HG02973 (cell line): ENCODE measurements around the gene STK17A.
A peak's percentile ranks its signal among the peaks of the same experiment; 100 is the strongest.
"Not testable (repeated sequence)": the region's sequence is repeated elsewhere in the genome, so short reads cannot be mapped to it uniquely, and the experiment has no call there.

Experiments used
- ATAC-seq: cut with Tn5 transposase; IDR thresholded peaks from one replicate; pipeline ENCODE4 v1.9.1; 2021; ENCODE audit warnings: moderate library complexity; ENCODE audit not compliant: unreplicated experiment

The STK17A gene

GRCh38 chr7:43593010-43593409 is 10.1 kb downstream of the STK17A start:
- ATAC-seq: no peak

GRCh38 chr7:43594020-43594419 is 11.1 kb downstream of the STK17A start:
- ATAC-seq: no peak

DNA sequence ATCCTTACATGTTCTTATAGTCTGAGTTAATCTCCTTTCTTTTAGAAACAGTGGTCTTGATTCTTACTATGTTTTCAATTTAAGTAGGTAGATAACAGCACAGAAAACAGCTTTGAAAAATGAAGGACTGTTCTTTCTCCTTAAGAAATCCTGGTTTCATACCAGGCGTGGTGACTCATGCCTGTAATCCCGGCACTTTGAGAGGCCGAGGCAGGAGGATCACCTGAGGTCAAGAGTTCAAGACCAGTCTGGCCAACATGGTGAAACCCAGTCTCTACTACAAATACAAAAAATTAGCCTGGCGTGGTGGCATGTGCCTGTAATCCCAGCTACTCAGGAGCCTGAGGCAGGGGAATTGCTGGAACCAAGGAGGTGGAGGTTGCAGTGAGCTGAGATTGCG is 13.5 kb downstream of the STK17A start:
- not testable (repeated sequence) for ATAC-seq

GRCh38 chr7:43600056-43600455 is 17.1 kb downstream of the STK17A start:
- no peak for ATAC-seq

DNA sequence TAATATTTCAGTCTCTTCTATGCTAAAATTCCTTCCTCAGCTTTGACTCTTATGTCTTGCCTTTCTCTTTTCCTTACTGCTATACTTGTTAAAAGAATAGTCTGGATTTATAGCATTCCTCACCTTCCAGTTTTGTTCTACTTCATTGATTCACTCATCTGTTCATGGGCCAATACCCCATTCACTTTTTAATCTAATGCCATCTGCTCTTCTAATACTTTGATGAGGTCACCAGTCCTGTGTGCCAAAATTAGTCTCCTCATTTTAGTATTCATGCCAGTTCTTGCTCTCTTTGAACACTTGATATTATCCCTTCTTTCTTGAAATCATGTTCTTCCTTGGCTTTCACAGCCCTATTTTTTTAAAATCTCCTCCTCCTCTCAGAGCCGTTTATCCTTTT is 19.3 kb downstream of the STK17A start:
- no peak for ATAC-seq

DNA sequence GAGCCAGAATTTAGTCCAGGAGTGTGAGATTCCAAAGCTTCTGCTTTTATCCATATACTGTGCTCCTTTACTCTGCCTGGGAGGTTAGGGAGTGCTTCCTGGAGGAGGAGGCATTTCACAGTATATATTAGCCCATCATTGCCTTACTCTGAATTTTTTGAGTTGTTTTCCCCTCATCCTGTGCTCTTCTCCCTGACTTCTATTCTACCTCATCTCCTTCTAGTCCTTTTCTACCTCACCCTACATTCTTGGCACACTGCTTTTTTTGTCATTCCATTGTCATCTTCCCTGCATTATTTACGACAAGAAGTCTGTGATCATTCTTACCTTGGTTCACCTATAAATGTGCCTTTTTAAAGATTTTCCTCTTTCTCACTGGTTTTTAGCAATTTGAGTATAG is 21.3 kb downstream of the STK17A start:
- no peak for ATAC-seq

GRCh38 chr7:43609097-43609496 is 26.2 kb downstream of the STK17A start:
- no peak for ATAC-seq

DNA sequence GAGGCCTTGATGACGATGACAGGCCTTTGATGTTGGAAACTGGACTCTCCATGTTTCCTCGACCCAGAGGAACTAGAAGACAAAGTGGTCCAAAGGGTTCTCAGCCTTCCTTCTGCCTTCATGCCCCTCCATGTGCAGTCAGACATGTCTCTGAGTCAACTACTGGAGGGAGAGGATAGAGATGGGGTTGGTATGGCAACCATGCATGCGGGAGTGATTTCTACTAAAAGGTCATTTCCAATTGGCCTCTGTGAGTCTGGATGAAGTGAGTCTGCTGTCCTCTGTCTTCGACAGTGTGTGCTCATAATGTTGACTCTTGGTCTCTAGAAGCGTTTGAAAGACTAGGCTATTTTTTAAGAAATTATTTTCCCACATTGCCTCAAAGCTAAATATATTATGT is 29.2 kb downstream of the STK17A start:
- ATAC-seq: no peak

DNA sequence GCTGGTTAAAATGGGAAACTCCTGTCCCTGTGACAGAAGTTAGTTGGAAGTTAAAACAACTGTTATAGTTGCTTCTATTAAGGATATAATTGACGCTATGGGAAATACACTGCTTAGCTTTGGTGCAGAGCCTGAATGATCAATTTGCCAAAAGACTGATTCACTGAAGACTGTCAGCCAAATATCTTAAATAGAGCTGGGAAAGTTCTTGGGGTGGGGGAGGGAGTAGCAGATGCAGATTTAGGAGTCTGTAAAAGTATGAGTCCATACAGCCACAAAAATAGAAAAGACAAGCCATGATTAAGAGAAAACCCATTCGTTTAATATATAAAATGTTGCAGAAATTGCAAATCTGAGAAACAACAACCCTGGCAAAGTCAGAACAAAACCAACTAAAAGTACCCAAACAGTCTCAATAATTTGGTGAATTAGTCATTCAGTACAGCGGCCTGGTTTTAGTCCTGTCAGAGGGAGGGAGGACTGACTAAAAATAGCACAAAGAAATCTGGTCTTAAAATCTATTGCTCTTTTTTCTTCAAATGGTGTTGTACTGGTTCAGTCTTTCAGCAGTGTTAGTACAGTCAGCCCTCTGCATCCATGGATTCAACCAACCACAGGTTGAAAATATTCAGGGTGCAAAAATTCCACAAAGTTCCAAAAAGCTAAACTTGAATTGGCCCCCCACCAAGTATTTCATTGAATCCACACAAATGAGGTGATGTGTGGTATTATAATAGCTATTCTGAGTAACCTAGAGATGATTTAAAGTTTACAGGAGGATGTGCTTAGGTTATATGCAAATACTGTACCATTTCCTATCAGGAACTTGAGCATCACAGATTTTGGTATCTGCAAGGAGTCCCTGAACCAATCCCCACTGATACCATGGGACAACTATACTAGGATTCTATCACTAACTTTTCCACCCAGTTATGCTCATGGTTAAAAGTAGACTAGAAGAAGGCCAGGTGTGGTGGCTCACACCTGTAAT is 30.0 kb downstream of the STK17A start:
- ATAC-seq: peak; percentile 74

- no peak for ATAC-seq
These were observed 32.7 kb downstream of the STK17A start for GRCh38 chr7:43615558-43616145.

DNA sequence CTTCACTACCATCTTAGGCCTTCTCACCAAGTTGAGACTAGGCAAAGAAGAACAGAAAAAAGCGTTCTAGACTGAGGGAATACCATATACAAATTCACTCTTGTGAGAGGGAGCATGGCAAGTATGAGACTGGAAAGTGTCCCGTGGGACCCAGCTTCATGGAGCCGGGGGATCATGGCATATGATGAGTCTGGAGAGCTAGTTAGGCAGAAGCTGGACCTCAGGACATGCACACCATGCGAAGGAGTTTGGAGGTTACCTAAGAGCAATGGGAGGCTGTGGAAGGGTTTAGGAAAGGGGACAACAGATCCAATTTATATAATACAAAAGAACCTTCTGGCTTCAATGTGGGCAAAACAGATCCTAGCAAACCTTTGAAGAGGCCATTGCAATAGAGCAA is 34.1 kb downstream of the STK17A start:
- no peak for ATAC-seq

DNA sequence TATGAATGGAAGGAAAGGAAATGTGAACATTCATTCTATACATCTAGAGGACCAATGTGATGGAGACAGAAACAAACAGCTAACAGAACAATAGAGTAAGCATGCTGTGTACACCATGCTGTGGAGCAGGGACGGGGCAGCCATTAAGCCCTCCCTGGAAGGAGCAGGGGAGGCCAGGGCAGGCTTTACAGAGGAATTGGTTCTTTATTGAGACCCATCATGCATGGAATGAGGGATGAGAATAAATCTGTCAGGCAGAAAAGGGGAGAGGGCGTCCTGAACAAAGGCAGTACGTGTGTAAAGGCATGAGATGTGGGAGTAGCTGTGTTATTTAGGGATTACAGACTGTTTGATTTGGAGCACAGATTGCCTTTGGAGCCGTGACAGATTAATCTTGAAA is 35.2 kb downstream of the STK17A start:
- no peak for ATAC-seq

DNA sequence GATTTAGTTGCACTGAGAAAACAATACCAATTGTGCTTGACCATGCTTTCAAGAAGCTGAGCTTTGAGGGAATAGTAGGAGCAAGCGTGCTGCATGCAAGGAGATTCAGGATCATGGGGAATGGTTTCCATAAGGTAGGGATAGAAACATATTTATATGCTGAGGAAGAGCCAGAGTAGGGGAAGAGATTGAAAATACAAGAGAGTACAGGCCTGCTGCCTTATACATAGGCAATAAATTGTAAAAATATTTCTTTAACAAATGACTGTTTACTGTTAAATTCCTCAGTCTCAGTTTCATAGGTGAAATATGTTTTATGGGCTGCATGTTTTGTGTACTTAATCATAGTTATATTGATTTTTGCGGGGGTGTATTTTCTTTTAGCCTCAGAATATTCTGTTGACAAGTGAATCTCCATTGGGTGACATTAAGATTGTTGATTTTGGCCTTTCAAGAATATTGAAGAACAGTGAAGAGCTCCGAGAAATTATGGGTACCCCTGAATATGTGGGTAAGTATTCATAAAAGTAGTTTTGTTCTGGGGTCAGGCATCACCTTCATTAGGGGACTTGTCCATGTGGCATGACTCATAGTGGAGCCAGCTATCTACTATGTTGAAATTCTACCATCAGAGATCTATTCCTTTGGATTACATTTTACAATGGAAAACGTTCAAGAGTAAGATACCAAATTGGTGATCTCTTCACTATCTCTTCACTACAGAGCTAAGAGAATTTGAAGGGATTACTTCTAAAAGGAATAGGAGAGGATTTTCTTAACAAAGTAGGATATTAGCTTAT is 36.5 kb downstream of the STK17A start:
- ATAC-seq: no peak

DNA sequence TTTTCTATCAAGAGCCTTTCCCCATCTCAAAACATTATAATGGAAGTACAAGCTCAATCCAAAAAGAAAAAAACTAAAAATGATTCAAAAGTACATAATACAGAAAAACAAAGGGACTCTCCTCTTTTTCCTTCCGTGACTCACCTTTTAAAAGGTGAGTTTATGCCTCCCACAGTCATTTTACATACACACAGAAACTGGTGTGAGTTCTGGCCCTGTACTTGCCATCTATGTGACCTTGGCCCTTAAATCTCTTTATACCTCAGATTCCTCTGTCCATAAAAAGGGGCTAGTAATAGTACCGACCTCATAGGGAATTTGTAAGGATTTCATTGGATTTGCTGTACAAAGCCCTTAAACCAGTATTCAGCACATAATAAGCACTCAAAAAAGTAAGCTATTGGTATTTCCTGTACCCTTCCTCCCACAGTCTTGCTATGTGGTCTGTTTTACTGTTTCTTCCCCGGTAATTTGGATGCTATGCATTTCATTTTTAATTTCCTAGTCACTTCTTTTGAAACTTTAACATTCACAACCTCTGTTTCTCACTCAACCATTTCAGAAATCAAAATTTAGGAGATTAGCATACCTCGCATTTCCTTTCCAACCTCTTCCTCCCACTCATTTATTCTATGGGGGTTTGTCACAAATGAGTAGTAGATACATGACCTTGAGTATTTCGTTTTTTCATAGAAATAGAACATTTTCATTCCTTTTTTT is 39.0 kb downstream of the STK17A start:
- ATAC-seq: no peak

- ATAC-seq: no peak
These were observed 41.2 kb downstream of the STK17A start for GRCh38 chr7:43624156-43624555.

DNA sequence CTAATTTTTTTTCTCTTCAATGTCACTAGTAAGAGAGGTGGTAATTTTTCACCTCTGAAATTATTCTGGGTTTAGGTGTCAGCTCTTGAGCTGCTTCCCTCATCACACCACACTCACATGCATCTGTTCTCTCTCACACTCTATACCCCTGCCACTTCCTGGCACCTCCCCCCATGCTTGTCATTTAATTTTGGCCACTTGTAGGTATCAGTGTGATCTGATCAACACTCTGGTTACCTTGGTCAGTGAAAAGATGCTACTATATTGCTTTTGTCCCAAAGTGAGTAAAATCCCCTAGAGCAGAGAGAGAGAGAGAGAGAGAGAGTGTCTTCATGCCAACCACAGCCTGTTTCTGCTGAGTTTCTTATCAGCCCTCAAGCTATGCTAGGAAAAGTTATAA is 42.5 kb downstream of the STK17A start:
- ATAC-seq: no peak

- ATAC-seq: no peak
These were observed 43.1 kb downstream of the STK17A start for GRCh38 chr7:43625980-43626379.

DNA sequence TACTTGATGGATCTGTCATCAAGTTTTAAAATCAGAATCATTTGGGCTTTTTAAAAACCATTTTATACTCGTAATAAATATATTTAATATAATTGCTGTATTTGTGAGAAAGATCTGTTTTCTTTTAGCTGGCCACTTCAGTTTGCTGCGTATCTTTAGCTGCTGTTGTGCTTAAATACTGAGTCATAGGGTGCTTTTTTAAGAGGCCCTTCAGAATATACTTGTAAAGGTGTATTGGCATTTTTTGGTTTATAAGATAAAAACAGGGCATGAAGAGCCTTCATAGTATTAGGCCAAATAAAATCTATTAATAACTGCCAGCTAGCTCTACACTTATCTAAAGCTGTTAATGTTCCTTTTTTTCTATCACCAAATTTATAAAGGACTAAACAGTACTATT is 43.8 kb downstream of the STK17A start:
- no peak for ATAC-seq

- ATAC-seq: not testable (repeated sequence)
These were observed 44.9 kb downstream of the STK17A start for GRCh38 chr7:43627798-43628197.

GRCh38 chr7:43628431-43628830 is 45.5 kb downstream of the STK17A start:
- no peak for ATAC-seq

DNA sequence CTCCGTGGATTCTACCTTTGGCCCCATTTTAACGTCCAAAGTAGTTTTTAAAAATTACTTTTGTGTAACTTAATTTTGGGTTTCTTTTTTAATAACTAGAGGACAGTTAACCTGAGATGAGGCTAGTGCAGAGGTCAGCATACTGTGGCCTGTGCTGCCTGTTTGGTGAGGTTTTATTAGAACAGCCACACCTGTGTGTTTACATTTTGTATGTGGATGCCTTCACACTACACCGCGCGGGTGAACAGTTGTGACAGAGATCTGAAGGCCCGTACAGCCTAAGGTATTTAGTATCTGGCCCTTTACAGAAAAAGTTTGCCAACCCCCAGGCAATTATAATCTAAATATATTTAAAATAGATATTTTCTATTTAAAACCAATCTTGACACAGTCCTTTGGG is 46.9 kb downstream of the STK17A start:
- no peak for ATAC-seq
